ENCODE results near the gene SOCS6. TPM values are rescaled to one million over a fixed set of nuclear protein-coding genes. Genes with fewer than 3 reads are reported as not detected.

SOCS6 gene
- total and polyA plus RNA-seq, 2 experiments from 2014 or later, result 4.4 to 13.3 TPM

DNA sequence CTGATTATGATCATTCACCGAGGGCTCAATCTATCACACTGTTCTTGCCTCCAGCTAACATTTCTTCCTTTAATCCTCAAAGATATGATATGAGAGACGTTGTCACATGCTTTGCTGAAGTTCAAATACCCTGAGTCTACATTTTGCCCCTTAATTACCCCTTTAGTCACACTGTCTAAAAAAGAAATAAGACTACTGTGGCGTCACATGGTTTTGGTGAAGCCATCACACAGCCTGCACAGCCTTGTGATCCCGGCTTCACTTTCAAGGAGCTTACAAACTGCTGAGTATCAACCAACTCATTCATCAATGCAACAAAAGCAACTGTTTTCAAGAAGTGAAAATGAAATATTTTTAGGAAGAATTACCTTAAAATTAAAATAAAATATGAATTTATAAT lies 31.9 kb upstream of the SOCS6 start:
- H3K4me1 Mint-ChIP-seq, result no peaks in the 10 kb centered on the region
- no peaks in the 10 kb centered on the region for H3K36me3 ChIP-seq (ENCODE audit: insufficient read depth)
- H3K4me3 ChIP-seq, result no peak overlapping the region
- no peaks in the 10 kb centered on the region for H3K9me2 ChIP-seq (ENCODE audit: insufficient read depth)
- no peaks in the 10 kb centered on the region for H3F3A ChIP-seq (replicated peaks; ENCODE audit: low read depth)
- H3K36me3 Mint-ChIP-seq (ENCODE audit: low read depth), result no peaks in the 10 kb centered on the region
- H3K27ac Mint-ChIP-seq, result no peak overlapping the region
- no peaks in the 10 kb centered on the region for H3K4me1 ChIP-seq (ENCODE audit: insufficient read depth)
- H3K27me3 Mint-ChIP-seq (ENCODE audit: insufficient read depth, low read depth, poor library complexity), result peaks cover 2% of the 10 kb centered on the region
- TF ChIP-seq CREB1 (CRISPR knock-in tag; IDR thresholded peaks at IDR 0.05; ENCODE audit: low read depth) (no peak), STAT1 (IDR thresholded peaks at IDR 0.05; ENCODE audit: unreplicated experiment) (no peak), ZNF462 (CRISPR knock-in tag; IDR thresholded peaks at IDR 0.05) (no peak), EZH2 (IDR thresholded peaks at IDR 0.05; ENCODE audit: low read depth, unreplicated experiment) (no peak), ZNF114 (CRISPR knock-in tag; IDR thresholded peaks at IDR 0.05) (no peak), ZNF331 (CRISPR knock-in tag; IDR thresholded peaks at IDR 0.05; ENCODE audit: low read depth) (no peak), JUNB (IDR thresholded peaks at IDR 0.05; ENCODE audit: unreplicated experiment) (no peak), POLR2AphosphoS5 (IDR thresholded peaks at IDR 0.05; ENCODE audit: low read depth) (no peak)
- no peaks in the 10 kb centered on the region for H4K20me1 ChIP-seq (replicated peaks; ENCODE audit: insufficient read depth)
- no peak overlapping the region for H3K4me3 Mint-ChIP-seq
- ATAC-seq (no peak), DNase-seq (ENCODE audit: low spot score) (no peak)
- H3K27me3 ChIP-seq (ENCODE audit: insufficient read depth), result no peaks in the 10 kb centered on the region
- H3K27ac ChIP-seq (ENCODE audit: low read depth), result no peak overlapping the region
- H3K79me2 ChIP-seq (replicated peaks; ENCODE audit: insufficient read depth), result no peaks in the 10 kb centered on the region
- H3K4me2 ChIP-seq, result no peak overlapping the region
- no peaks in the 10 kb centered on the region for H3K9me3 Mint-ChIP-seq
- no peak overlapping the region for H2AFZ ChIP-seq

Measured in GM23338 (cell line).